Mesenteric fat pad (tissue), 1 donor: ENCODE data around the gene METTL27. TPM values are rescaled to one million over a fixed set of nuclear protein-coding genes. Genes with fewer than 3 reads are reported as not detected.
"Not testable (repeated sequence)": the region's sequence is repeated elsewhere in the genome, so short reads cannot be mapped to it uniquely, and the experiment has no call there.

ENCODE experiments used
- DNase-seq: peaks from one replicate; pipeline ENCODE4 v3.0.0-alpha.2; 2020; ENCODE audit warnings: low spot score
- total RNA-seq: library from RNA; stranded (reverse); fragmentation: NEBNext Ultra II Directional; extraction: Animal tissue kit (Norgen Biotek cat#: 25700); gene quantifications from one replicate; pipeline ENCODE4 v1.2.1, GENCODE V29; 2021
- donor health status: DM: yes; HTN: yes; CAD: no.

METTL27 gene
- total RNA-seq, 1 donor from 2014 or later, result 1.7 TPM

DNA sequence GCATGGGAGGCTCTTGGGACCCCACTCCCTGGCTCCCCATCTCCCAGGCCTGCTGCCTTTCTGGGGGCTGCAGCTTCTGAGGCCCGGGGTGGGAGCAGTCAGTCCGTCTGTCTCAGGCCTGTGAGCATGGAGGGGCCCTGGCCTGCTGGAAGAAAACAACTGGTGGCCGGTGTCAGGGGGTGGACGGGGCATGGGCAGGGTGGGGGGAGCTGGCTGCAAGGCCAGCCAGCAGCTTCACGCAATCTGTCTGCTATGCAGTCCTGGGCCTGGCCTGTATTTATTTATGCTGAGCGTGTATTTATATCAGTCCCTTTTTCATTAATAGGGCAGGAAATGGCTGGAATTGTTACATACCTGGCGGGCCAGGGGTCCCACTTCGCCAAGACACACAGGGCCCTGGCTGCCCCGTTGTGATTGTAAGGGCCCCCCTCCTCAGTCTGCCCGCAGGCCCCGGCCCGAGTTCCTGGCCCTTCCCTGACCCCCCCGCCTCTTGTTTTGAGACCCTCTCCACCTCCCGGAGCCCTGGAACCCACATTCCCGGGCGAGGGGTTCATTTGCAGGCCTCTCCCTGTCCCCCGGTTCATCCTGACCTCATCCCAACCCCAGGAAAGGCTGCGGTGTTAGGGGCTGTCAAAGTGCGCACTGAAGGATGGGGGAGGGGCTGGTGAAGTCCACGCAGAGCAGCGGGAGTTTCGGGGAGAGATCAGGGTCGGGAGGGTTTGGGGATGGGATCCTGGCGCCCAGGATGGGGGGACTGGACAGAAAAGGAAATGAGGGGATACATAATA, 26.9 kb upstream of the METTL27 start:
- DNase-seq, result no peak

DNA sequence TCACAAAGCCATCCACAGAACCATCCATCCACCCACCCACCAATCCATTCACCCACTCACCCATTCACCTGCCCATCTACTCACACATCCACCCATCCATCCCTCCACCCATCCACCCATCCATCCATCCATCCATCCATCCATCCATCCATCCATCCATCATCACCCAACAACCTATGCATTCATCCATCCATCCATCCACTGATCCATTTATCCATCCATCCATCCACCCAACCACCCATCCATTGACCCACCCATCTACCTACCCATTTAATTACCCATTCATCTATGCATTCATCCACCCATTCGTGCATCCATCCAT, 24.1 kb upstream of the METTL27 start:
- DNase-seq, result no peak

DNA sequence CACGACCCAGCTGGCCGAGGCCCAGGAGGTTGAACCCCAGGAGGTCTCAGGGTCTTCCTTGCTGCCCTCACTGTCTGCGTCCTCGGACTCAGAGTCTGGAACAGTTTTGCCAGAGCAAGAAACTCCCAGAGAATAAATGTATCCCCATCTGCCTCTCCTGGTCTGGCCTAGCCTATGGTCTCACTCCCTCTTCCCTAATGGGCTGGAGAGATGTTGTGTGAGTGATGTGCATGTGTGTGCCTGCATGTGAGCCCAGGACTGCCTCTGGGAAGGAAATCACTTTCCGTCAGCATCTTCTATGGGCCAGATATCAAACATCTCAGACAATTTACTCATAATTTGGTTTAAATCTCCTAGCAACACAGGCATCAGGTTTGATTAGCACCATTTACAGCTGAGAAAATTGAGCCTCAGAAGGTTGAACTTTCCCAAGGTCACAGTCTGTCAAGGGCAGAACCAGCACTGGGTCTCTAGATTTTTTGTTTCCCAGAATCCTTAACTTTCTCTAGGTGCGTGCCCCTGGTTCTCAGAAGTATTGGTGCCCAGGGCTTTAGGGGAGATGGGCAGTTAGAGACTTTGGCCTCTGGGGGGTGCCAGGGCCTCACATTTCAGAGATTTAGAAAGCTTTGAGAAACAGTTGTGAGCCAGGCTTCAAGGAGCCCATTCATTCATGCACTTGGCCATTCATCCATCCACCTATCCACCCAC, 23.6 kb upstream of the METTL27 start:
- DNase-seq, result no peak

DNA sequence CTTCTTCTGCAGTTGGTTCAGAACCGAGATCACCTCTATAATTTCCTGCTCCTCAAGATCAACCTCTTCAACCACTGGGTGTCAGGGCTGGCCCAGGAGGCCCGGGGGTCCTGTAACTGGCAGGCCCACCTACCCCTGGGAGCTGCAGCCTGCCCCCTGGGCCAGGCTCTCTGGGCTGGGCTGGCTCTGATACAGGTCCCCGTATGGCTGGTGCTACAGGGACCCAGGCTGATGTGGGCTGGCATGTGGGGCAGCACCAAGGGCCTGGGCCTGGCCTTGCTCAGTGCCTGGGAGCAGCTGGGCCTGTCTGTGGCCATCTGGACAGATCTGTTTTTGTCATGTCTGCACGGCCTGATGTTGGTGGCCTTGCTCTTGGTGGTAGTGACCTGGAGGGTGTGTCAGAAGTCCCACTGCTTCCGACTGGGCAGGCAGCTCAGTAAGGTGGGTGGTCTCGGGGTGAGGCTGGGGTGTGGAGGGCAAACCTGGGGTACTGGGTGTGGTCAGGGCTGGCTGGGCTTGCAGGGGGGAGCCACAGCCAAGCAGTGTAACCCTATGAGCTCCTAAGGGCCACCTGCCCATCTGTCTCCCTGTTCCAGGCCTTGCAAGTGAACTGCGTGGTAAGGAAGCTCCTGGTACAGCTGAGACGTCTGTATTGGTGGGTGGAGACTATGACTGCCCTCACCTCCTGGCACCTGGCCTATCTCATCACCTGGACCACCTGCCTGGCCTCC, 22.8 kb upstream of the METTL27 start:
- DNase-seq, result no peak

DNA sequence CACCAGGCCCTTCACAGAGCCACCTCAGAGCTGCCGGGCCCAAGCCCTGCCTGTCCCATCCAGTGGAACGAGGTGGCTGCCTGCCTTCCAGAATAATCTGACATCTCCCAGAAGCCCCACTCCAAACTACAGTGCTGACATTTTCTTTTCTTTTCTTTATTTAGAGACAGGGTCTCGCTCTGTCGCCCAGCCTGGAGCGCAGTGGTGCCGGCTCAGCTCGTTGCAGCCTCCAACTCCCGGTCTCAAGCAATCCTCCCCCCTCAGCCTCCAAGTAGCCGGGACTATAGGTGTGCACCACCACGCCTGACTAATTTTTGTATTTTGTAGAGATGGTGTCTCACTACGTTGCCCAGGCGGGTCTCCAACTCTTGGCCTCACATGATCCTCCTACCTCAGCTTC, 19.0 kb upstream of the METTL27 start:
- no peak for DNase-seq

DNA sequence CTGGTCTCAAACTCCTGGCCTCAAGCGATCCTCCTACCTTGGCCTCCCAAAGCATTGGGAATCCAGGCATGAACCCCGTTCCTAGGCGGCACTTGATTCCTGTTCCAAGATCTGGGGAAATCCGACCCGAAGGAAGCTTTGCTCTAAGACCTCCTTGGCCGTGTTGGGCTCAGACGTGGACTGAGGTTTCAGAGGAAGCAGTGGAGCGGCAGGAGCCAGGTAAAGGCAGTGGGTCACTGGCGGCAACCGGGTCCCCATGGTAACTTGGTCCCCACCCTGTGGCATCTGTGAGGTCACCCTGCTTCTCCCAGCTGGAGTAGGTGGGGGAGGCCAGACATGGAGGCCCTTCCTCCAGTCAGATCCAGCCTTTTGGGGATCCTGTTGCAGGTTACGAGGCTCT, 18.5 kb upstream of the METTL27 start, which contains the start of gene TMEM270:
Gene TMEM270, plus strand, starts transcription at position 301 of the 400 bp plus-strand sequence. Its CDS starts 36 bp downstream, at position 337.
- no peak for DNase-seq

DNA sequence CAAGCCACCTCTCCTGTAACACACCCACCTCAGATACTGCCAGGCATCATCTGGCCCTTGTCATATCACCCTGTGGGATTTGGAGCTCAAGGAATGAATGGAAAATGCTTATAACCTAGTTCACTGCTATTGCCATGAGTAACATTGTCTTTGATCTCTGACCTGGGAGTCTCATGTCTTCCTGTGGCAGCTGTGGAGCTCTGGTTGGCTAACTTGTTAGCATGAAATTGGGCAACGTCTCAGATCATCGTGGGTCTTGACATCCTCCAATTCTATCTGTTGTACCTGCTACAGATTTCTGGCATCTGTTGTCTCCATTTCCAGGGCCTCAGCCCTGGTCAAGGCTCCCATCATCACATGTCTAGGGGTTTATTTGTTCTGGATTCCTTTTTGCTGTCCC, 16.5 kb upstream of the METTL27 start:
- no peak for DNase-seq

DNA sequence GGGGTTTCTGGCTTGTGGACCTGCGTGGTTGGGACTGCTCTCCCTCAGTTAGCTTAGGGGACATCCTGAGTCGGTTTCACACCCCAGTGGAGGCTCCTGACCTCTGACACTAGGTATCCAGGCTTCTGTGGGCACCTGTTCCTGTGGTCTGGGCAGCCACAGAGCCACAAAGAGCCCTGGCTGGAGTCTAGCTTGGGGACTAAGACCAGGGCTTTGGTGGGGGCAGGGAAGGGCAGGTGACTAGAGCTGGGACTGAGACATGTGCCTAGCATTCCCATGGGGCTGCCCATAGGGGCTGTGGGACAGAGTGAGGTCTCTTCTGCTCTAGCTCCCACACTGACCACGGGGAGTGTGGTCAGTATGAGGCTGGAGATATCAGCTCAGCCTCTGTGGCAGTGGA, 14.6 kb upstream of the METTL27 start:
- no peak for DNase-seq

DNA sequence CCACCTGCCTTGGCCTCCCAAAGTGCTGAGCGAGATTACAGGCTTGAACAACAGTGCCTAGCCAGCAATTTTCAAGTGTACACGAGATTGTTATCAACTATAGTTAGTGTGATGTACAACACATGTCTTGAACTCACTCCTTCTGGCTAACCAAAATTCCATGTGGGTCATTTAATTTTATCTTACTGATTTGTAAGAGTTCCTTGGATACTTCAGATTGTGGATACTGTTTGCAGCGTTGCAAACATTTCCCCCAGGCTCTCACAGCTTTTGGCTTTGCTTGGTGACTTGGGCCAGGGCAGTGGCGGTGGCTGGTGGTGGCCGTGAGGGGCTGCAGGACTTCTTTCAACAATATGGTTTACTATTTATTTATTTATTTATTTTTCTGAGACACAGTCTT, 10.2 kb upstream of the METTL27 start:
- DNase-seq, result no peak

DNA sequence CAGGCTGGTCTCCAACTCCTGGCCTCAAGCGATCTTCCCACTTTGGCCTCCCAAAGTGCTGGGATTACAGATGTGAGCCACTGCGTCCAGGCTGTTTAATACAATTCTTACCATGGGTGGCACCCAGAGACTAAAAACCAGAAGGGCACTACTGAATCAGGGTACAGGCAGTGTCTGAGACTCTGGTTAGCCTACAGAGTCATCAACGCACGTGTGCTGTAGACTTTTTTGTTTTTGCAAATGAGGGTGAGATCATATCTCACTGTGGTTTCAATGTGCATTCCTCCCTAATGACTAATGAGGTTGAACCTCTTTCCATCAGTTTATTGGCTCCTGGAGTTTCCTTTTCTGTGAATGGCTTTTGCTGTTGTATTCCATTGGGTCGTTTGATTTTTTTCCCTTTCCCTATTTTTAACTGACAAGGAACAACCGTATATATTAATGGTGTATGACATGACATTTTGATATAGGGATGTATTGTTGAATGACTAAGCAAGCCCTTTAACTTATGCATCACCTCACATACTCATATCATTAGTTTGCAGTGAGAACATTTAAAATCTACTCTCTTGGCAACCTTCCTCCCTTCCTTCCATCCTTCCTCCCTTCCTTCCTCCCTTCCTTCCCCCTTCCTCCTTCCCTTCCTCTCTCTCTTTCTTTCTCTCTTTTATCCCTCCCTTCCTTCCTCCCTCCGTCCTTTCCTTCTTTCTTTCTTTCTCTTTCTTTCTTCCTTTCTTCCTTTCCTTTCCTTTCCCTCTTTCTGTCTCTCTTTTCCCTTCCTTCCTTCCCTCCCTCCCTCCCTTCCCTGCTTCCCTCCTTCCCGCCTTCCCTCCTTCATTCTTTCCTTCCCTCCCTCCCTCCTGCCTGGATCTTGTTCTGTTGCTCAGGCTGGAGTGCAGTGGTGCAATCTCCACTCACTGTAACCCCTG, 9.4 kb upstream of the METTL27 start:
- no peak for DNase-seq

DNA sequence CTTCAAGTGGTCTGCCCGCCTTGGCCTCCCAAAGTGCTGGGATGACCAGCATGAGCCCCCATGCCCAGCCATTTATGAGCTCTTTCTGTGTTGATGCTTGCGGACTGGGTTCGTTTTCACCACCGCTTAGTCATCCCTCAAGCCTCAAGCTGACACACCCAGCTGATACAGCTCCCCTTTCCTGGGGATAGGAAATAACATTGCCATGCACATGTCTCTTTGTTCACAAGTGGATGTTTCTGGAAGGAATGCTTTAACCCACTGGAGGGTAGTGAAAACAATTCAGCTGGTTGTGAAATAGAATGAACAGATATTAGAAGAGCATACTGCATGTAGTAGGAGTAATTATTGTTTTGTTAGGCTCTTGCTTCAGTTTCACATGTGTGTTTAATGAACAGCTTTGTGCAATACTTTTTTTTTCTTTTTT, 8.5 kb upstream of the METTL27 start:
- DNase-seq, result no peak

DNA sequence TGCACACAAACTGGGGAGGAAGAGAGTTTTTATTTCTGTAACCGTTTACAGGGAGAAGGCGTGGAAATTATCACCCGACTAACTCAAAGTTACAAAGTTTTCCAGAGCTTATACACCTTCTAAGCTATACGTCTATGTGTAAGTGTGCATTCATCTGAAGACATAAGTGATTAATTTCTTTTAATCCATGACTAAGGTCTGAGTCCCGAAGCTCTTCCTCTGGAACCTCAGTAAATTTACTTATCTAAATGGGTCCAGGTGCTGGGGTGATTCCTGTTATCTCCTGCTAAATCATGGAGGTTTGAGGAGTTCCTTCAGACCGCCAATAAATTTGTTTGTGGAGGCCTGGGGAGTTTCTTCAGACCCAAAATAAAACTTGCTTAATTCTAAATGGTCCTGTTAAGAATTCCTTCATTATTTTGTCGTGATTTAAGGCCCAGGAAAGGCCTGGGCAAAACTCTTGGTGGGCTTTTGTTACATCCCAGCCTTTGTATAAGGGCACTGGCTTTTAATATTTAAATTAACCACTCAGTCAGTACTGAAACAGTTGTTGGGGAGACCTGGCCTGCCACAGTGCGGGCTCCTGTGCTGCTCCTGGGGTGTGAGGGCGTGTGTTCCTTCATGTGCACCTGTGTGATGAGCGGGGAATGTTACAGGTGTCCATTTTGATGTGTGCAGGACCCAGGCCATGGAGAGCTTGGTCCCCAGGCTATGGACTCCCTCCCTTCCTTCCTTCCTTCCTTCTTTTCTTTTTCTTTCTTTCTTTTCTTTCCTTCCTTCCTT, 5.8 kb upstream of the METTL27 start:
- no peak for DNase-seq

DNA sequence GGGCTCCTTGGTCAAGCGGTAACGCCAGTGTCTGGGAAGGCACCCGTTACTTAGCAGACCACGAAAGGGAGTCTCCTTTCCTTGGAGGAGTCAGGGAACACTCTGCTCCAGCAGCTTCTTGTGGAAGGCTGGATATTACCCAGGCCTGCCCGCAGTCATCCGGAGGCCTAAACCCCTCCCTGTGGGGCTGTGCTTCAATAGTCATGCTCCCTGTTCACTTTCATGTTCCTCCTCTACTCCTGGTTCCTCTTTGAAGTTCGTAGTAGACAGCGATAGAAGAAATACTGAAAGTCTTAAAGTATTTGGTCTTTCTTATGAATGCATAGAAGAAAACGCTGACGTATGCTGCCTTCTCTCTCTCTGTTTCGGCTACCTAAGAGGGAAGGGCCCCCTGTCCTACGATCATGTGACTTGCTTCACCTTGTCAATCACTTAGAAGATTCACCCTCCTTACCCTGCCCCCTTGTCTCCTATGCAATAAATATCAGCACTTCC, 3.4 kb upstream of the METTL27 start:
- not testable (repeated sequence) for DNase-seq

DNA sequence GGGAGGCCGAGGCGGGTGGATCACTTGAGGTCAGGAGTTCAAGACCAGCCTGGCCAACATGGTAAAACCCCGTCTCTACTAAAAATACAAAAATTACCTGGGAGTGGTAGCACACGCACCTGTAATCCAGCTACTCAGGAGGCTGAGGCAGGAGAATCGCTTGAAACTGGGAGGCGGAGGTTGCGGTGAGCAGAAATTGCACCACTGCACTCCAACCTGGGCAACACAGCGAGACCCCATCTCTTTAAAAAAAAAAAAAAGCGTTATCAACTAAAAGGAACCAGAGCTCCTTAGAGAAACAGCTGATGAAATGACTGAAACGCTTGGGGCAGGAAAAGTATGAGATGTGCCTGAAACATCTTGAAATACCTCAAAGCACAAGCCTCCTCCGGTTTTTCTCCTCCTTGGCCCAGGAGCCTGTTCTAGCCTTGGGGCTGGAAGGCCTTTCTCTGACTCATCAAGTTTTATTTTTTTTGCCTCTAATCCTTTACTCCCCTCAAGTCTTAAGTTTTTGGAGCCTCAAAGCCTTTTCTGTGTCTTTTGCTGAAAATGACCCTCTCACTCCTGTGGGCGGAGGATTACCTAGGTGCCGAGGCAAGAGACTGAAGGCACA, 2.6 kb upstream of the METTL27 start:
- no peak for DNase-seq

DNA sequence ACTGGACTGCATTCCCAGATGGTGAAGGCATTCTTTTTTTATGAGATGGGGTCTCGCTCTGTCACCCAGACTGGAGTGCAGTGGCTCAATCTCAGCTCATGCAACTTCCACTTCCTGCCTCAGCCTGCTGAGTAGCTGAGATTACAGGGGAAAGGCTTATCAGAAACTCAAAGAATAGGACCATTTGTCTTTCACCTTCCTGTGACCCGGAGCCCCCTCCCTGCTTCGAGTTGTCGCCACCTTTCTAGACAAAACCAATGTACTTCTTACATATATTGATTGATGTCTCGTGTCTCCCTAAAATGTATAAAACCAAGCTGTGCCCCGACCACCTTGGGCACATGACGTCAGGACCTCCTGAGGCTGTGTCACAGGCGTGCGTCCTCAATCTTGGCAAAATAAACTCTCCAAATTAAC, 1.8 kb upstream of the METTL27 start:
- no peak for DNase-seq

DNA sequence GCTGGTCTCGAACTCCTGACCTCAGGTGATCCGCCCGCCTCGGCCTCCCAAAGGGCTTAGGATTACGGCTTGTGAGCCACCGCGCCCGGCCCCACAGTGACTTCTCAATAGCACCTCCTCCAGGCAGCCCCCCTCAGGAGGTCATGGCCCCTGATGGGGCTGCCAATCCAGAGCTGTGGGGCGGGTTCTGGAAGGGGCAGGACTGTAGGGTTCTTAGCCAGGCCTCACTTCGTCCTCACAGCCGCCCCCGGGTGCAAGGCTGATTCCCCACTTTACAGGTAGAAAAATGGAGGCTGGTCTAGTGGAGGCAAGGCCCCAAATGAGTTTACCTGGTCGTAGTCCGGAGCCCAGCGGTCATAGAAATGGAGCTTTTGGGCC, 638 bp downstream of the METTL27 start:
- no peak for DNase-seq

DNA sequence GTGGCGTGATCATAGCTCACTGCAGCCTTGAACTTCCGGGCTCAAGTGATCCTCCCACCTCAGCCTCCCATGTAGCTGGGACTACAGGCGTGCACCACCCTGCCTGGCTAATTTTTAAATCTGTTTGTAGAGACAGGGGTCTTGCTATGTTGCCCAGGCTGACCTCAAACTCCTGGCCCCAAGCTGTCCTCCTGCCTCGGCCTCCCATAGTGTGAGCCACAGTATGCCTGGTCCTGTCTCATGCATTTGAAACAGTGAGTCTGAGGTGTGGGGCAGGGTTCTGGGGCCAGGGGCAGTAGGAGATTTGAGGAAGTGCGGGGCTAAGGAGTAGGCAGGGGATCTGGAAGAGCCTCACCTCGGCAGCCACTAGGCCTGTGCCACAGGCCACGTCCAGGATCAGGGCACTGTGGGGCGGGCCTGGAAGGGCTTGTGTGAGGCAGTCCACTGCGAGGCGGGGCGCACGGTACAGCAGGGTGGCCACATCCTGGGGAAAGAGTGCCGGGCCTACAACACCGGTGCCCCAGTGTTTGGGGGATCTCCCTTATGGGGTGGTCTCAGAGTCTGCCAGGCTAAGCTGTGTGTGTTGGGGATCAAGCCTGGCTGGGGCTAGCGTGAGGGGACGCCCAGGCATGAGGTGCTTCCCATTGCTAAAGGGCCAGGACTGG, 1.5 kb downstream of the METTL27 start:
- DNase-seq, result no peak

DNA sequence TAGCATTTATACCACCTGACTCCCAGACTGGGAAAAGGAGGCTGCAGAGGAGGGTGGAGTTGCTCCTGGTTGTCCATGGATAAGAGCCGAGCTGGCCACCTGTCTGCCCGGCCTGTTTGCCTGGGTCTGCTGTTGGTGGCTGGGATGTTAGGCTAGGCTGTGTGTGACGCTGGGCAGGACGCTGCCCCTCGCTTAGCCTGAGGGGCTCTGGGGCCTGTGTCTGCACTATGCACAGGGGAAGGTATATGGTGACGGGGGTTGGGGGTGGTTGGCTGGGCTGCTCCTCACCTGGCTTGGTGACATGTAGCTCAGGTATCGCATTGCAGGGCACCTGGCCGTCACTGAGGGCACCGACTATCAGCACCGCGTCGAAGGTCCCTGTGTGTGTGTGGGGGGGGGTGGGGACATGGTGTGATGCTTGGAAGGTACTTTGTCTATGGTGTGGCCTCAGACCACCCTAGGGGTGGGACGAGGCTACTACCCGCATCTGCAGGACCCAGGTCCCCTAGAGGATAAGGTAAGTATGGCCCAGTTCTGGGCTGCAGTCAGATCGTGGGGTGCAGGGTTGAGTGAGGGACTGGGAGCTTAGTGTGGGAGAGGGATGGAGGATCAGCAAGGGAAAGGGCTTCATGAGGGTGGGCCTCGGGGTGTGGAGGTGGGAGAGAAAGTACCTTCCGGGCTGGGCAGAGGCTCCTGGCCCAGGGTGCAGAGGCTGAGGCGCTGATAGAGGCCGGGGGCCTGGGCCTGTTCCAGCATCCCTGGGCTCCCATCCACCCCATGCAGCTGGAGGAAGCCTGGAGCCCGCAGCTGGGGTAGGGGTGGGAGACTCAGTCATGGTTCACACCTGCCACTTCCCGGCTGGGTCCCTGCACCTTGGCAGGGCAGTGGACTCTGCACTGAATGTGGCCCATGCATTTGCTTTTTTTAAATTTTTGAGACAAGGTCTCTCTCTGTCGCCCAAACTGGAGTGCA, 2.3 kb downstream of the METTL27 start:
- no peak for DNase-seq
